GM12891 (cell line): ENCODE results near the gene AIG1.

Experiments used
- POLR2A ChIP-seq: IDR thresholded peaks from 2 replicates; pipeline ENCODE4 v1.6.1; 2011; ENCODE audit warnings: low read depth, low read length, control low read depth
- POLR2AphosphoS5 ChIP-seq: IDR thresholded peaks from 2 replicates; pipeline ENCODE4 v1.6.1; 2011; ENCODE audit warnings: low read depth, low read length, control low read depth
- POU2F2 ChIP-seq: IDR thresholded peaks from 2 replicates; pipeline ENCODE4 v1.6.1; 2011; ENCODE audit warnings: low read depth, mild to moderate bottlenecking, control low read depth, low read length, moderate library complexity
- TAF1 ChIP-seq: IDR thresholded peaks from 2 replicates; pipeline ENCODE4 v1.6.1; 2011; ENCODE audit warnings: low read depth, low read length, control low read depth

- TF ChIP-seq POLR2A (no peak), TAF1 (no peak), POLR2AphosphoS5 (no peak), POU2F2 (no peak)
Measured at GRCh38 chr6:143221698-143222097, 161.0 kb downstream of the AIG1 start.
